Neural progenitor cell (in vitro differentiated cells): ENCODE results near the gene SRGAP3.

Source experiments
- EZH2 ChIP-seq: fragments of 200-600 bp; sonication (generic); IDR thresholded peaks from 2 replicates; pipeline ENCODE4 v1.6.1; 2017; ENCODE audit warnings: antibody characterized with exemption, mild to moderate bottlenecking, moderate library complexity
- EZH2phosphoT487 ChIP-seq: fragments of 200-600 bp; sonication (generic); IDR thresholded peaks from 2 replicates; pipeline ENCODE4 v1.6.1; 2017; ENCODE audit warnings: antibody characterized with exemption
- TF ChIP-seq, protein P1 (sequence below): fragments of 200-600 bp; sonication (generic); IDR thresholded peaks from 2 replicates; pipeline ENCODE4 v1.5.1; 2017; ENCODE audit warnings: antibody characterized with exemption, mild to moderate bottlenecking

DNA sequence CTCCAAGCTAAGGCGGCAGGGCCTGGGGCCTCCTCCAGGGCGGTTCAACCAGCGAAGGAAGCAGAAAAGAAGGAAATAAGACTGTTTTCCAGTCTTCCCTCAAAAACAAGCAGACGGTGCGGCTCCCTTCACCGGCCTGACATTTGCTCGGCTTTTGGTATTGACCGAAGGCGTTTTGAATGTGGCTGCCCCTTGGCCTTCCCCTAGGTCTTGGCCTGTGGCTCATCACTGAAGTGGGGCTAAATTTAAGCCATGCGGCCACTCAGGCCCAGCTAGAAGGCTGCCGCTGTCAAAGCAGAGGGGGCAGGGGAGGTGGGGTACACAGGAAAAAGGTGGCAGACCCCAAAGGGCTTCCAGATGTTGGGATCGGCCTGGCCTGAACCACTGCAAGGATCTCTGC, 86.2 kb downstream of the SRGAP3 start:
- TF ChIP-seq, protein P1, sequence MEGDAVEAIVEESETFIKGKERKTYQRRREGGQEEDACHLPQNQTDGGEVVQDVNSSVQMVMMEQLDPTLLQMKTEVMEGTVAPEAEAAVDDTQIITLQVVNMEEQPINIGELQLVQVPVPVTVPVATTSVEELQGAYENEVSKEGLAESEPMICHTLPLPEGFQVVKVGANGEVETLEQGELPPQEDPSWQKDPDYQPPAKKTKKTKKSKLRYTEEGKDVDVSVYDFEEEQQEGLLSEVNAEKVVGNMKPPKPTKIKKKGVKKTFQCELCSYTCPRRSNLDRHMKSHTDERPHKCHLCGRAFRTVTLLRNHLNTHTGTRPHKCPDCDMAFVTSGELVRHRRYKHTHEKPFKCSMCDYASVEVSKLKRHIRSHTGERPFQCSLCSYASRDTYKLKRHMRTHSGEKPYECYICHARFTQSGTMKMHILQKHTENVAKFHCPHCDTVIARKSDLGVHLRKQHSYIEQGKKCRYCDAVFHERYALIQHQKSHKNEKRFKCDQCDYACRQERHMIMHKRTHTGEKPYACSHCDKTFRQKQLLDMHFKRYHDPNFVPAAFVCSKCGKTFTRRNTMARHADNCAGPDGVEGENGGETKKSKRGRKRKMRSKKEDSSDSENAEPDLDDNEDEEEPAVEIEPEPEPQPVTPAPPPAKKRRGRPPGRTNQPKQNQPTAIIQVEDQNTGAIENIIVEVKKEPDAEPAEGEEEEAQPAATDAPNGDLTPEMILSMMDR = no peak
- TF ChIP-seq EZH2 (no peak), EZH2phosphoT487 (no peak)
